ENCODE measurements around the gene NAALADL1.

NAALADL1 gene

DNA sequence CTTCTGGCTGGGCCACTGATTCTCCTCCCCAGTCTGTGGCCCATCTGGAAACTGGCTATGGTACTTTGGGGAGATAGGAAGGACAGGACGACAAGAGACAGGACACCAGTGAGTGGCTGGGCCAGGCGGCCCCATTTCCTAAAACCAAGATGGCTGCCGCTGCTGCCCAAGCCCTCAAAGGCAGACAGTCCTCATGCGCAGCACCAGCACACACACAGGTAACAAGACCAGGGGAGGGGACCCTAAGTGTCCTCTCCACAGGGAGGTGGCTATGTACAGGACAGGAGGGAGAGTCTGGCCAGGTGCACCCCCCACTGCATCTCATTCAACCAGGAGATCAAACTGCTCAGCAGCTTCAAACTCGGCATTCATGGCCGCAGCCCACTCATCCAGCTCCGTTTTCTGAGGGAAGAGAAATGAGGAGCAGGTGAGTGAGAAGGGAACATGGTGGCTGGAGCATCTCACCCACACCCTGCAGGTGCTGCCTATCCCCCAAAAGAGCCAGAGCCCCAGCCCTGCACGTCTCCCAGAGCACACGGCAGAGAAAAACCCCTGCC is 20.5 kb upstream of the NAALADL1 start:
- no peak for DNase-seq

DNA sequence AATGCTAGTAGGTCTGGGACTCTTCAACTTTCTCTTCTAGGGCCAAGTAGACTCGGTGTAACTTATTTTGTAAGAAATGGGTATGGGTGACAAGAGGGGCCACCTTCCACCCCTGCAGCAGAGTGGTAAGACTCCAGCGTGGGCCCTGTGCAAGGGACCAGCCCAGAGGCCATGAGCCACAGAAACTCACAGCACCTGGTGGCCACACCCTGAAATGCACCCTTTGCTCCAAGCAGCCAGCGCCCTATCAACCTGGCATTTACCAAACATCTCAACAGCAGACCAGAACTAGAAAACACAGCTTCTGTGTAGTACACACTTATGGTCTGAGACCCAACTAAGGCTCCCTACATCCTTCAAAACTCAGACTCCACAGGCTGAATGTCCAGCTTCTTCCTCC is 19.8 kb upstream of the NAALADL1 start:
- peak; percentile 27 for DNase-seq

DNA sequence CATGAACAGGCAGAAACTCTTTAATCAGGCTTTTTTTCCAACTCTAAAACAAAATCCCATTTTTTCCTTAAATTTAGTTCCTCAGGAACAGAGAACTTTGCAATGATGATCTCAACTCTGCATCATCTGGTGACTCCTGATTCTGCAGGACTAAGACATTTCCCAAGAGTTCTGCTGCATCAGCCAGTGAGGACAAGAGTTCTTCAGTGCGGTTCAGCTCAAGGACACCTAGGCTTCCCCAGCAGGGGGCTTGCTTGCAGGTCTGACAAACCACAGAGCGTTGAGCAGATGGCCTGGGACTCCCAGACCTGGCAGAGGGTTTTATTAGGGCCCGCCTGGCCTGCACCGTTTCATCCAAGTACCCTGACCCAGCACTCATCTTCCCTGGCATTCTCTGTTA is 19.1 kb upstream of the NAALADL1 start:
- DNase-seq, result no peak

DNA sequence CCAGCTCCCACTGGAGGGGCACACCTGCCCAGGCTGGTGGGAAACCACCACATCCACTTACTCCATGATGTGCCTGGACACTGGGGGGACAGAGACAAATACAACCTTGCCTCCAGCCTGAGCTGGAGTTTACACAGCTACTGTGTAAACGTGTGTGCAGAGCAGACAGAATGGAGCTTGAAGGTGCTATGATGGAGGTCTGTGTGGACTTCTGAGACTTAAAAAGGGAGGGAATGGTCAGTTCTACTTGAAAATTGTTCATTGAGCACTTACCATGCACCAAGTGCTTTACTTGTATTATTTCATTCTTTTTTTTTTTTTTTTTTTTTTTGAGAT is 14.2 kb upstream of the NAALADL1 start:
- DNase-seq, result no peak

DNA sequence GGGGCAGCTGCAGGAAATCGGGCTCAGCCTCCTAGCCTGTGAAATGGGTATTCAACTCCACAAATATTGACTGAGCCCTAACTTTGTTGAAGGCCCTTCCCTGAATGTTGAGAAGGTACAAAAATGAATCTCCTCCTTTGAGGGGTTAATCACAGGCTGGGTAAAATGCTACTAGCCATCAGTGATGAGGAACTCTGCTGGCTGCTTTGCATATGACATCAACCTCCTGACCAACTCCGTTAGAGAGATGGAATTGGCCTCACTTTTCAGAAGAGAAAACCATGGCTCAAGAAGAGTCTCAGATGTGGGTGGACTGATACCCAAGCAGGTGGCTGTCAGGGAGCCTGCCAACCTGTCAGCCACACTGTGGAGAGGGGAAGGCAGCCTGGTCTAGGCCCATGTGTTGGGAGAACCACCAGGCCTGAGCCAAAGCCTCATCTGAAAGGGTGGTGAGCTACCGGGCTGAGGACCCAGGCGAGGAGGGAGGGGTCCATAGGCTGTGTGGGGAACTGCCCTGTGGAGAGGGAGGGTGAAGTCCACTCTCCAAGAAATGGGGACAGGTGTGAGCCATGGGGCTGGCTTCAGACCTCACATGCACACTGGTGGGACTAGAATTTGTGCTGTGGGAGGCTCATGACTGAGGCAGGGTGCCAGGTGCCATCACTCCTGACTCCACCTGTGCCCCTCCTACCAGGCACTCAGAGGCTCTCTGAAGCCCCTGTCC is 13.7 kb upstream of the NAALADL1 start:
- no peak for DNase-seq

DNA sequence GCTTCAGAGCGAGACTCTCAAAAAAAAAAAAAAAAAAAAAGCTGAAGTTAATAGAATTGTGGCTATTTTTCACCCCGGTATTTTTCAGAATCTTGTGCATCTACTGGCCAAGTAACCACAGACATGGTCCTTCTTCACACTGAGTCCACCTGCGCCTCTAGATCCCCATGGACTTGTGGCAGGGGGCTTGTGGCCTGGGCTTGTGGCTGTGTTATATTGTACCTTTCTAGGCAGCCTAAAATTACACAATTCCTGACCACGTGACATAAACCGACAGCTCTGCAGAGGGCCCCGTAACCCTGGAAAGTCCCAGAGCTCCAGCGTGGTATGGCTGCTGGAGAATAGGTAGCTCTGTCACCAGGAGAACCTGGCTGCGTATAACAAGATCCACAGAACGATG is 10.9 kb upstream of the NAALADL1 start:
- DNase-seq, result peak; percentile 34

DNA sequence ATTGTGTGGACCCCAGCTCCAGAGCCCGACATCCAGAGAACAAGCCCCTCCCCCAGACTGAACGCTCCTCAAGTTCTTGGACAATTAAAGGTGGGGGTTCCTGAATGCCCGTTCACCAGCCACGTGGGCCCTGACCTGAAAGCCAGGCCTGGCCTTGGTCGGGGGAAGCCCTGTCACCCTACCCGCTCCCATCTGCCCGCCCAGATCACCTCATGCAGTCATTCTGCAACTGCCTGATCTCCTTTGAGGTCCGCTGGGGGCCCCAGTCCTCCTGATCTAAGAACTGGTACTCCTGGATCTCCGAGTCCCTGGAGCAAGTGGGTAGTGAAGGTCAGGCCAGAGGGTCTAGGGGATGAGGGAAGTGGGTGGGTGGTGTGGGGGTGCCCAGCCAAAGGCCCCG is 9.1 kb upstream of the NAALADL1 start:
- no peak for DNase-seq

DNA sequence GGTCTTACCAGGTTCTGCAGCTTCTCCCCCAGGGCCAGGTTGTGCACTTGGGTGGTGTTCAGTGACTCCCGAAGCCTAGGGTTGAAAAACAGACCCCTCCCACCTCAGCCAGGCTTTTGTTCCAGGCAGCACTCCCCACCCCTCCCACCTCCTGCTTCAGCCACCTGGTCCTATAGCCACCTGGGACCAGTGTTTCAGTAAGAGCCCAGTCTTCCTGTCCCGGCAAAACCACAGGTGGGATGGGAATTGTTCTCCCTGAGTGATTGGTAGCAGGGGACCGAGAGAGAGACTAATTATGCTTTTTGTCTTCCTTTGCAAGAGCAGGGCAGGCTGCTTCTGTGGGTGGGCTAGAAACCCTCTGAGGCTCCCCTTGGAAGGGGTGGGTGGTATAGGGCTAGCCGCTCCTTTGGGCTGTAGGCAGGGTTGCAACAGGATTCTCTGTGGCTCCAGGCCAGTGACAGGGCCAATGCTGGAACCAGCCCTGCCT is 8.5 kb upstream of the NAALADL1 start:
- DNase-seq, result no peak

DNA sequence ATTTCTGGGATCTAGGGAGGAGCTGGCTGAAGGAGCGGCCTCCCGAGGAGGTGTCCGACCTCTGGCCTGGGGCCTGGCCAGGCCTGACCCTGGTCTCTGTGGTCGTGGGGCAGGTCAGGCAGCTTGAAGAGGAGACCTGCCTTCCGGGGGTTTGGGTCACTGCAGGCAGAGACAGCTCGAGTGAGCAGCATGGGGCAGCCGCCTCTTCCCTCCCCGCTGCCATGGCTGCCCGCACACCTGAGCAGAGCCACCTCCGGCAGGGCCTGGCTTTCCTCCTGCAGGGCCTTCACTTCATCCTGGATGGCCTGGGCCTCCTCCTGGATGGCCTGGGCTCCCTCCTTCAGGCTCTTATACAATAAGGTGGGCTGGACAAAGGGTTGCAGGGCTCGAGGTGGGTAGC is 8.0 kb upstream of the NAALADL1 start:
- DNase-seq, result no peak

DNA sequence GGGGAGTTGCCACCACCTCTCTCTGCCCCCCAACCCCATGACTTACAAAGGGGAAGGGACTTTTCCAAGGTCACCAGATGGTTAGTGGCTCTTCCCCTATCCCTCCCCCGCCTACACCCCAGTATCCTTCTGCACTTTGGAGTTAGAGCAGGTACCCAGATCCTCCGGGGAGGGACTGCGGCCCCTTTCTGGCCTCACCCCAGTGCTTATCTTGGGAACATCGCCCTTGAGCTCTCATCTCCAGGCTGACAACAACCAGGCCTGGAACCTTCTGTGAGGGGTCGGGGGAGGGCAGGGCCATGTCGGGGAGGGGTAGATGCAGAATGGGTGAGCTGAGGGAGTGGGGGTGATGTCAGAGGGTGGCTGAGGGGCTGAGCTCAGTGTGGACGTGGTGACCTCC is 7.5 kb upstream of the NAALADL1 start:
- no peak for DNase-seq

DNA sequence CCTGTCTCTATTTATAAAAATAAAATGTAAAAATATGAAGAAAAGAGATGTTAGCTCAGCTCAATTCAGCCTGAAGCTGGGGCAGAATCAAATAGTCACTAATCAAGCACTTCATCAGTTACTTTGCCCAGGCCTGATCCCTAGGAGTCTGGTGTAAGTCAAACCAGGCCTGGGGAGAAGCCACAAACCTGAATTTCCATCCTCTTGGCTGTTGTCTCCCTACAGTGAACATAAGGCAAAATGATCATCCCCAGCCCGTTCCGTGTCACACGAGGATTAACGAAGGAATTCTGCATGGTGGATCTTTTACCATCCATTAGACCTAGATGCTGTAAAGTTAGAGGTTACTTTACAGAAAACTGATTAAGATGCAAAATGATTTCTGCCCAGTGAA is 6.5 kb upstream of the NAALADL1 start:
- DNase-seq, result no peak

DNA sequence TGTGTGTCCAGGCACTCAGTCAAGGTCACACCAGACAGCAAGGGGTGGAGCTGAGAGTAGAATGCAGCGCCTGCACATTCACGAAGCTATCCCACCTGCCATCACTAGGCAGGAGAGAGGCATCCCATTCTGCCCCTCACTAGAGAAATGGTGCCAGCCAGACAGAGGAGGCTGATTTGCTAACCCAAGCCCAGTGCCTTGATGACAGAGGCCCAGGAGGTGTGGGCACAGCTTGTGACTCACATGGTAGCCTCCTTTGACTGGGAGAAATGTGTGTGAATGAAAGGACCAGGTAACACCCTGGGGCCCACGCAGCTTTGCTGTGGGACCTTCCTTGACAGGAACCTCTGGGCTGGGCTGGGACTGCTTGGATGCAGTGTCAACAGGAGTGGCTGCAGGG is 5.2 kb upstream of the NAALADL1 start:
- DNase-seq, result no peak

DNA sequence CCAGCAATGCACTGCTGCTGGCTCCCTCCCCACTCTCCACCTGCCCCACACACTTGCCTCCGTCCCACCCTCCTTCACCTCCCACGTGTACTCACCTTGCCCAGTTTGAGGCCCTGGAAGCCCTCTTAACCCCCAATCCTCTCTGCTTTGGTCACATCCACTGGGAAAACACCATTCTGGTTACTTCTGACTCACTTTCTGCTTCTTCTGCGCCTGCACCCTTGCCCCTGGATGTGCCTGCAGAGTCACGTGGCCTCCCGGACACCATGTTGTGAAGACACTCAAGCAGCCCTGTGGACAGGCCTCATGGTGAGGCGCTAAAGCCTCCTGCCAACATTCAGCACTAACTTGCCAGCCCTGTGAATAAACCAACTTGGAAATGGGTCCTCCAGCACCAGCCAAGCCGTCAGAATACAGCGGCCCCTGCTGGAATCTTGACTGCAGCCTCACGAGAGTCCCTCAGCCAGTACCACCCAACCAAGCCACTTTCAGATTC is 2.6 kb upstream of the NAALADL1 start:
- DNase-seq, result peak; percentile 16

DNA sequence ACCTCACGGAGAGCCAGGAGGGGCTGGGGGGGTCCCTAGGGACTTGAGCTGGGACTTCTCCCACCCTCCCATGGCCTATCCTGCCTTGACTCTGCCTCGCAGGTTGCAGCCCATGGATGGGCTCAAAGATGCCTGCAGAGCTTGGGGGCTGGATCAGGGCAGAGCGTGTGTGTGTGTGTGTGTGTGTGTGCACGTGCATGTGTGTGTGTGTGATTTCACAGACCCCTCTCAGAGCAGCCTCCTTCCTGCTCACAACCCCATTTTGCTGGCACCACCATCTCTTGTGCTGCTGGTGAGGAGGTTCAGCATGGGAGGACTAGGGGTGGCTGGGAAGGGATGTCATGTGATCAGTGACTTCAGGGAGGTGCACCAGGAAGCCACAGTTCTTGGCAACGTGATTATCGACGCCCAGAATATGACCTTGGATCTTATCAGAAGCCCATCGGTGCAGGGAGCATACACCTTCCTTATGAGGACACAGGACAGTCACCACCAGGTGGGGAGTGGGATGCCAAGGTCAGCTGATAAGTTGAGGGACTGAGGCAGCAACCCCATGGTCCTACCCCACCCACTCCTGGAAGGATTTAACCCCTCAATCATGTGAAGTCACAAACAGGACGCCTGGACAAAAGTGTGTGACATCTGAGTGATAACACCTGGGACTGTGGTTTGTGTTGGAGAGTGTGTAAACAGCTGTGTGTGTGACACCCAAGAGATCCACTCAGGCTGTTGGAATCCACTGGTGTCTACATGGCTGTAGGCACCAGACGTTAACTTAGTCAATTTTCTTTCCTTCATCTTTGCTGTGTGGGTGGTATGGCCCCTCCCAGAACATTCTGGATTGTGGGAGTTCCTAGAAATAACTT is 1.8 kb upstream of the NAALADL1 start:
- no peak for DNase-seq

DNA sequence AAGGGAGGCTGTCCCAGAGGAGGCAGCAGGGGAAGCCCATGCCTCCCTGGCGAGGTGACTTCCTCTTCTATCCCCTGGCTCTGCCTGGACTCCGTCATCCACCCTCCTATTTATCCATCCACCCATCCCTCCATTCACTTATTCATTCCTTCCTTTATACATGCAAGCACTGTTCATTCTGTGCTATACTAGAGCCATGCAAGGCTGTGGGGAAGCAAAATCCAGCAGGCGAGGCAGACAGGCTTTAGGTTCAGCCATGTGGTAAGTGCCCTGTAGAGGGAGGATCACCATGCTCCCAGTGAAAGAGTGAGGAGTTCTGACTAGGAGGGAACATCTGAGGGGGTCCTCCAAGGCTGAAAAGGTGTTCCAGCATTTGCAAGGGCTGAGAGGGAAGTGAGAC is 1.2 kb upstream of the NAALADL1 start:
- DNase-seq, result no peak

DNA sequence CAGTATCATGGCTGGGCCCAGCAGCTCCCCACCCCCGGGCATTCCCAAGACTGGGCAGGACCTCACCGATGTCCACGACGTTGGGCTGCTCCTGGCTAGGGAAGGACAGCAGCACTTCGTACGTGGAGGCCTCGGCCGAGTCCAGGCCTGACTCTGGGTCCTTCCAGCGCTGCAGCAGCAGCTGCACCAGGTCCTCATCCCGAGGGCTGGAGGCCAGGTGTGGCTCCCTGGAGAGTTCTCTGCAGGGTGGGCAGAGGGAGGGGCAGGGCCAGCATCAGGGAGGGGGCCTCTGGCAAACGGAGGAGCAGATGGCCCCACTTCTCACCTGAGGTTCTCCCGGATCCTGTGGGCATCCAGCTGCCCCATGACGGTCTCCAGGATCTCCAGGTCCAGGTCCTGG is 341 bp downstream of the NAALADL1 start:
- no peak for DNase-seq

DNA sequence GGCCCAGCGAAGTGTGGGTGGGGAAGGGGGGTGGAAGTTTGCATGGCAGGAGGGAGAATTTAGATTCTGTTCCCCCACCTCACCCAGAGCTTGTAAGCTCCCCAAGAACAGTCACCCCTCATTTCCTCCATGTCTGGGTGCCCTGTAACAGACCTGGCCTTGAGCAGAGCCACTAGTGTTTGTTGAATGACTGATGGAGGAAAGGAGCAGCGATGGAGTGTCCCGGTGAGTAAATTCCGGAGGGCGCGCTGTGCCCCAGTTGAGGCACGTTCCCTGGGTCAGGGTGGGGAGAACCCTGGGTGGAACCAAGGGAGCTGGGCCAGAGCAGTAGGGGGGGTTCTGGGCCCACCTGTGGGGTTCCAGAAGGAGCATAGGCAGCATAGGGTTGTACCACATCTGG is 827 bp downstream of the NAALADL1 start:
- no peak for DNase-seq

DNA sequence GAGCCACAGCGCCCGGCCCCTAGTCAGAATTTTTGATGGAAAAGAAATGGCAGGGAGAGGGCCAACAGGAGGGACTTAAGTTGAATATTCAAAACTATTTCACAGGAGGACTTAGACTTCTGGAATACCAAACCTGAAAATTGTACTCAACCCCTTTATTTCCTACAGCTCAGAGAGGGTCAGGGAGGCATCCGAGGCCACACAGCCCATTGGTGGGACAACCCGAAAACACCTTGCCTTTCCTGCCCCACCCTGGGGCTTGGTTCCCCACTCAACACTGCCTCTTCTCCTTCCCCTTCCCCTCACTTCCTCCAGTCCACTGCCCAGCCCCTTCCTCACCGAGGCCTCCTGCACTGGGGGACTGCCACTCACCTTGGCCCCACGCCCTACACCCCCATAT is 1.4 kb downstream of the NAALADL1 start:
- no peak for DNase-seq

DNA sequence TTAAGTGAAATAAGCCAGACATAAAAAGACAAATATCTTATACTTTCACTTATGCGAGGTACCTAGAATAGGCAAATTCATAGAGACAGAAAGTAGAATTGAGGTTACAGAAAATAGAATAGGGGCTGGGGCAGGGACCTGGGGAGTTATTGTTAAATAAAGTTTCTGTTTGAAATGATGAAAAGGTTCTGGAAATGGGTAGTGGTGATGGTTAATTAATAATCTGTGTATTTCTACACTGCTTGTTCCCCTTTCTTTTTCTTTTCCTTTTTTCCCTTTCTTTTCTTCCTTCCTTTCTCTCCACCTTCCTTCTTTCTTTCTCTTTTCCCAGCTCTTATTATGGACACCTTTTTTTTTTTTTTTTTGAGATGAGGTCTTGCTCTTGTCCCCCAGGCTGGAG is 2.8 kb downstream of the NAALADL1 start:
- no peak for DNase-seq

DNA sequence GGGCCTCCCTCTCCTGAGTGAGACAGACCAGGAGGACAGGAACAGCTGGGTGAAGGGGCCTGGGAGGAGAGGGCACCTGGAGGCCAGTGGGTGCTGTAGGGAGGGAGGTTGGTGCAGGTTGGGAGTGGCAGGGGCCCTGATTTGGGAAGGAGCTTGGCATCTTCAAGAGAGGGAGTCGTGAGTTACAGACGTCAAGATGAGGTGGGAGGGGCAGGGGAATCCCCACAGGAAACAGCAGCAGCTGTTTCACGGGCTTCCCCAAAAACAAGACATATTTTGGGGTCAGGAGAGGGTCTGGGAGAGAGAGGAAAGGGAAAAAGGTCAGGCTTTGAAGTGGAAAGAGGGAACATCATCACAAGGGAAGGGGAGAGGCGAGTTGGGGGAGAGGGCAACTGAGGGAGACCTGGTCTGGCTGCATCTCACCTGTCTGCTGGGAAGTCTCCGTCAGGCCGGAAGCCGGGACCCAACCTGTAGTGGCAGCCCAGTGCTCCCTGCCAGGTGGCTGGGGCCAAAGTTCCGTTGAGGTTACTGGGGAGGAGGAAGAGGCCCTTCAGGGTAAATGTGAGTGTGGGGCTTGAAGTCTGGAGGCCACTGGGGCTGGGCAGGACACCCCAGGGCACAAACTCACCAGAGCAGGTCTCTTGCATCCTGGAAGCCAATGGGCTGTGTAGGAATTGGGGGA is 4.4 kb downstream of the NAALADL1 start:
- no peak for DNase-seq

DNA sequence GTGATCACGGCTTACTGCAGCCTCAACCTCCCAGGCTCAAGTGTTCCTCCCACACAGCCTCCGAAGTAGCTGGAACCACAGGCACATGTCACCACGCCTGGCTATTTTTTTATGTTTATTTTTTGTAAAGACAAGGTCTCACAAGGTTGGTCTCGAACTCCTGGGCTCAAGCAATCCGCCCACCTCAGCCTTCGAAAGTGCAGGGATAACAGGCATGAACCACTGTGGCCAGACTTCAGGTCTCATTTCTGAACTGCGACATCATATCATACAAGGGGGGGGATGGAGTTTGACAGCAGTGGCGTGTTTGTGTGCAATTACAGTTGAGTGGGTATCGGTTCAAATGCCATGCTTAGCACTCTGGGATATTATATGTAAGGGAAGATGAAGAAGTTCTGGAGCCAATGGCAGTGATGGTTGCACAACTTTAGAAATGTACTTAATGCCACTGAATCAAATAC is 6.9 kb downstream of the NAALADL1 start:
- DNase-seq, result no peak

DNA sequence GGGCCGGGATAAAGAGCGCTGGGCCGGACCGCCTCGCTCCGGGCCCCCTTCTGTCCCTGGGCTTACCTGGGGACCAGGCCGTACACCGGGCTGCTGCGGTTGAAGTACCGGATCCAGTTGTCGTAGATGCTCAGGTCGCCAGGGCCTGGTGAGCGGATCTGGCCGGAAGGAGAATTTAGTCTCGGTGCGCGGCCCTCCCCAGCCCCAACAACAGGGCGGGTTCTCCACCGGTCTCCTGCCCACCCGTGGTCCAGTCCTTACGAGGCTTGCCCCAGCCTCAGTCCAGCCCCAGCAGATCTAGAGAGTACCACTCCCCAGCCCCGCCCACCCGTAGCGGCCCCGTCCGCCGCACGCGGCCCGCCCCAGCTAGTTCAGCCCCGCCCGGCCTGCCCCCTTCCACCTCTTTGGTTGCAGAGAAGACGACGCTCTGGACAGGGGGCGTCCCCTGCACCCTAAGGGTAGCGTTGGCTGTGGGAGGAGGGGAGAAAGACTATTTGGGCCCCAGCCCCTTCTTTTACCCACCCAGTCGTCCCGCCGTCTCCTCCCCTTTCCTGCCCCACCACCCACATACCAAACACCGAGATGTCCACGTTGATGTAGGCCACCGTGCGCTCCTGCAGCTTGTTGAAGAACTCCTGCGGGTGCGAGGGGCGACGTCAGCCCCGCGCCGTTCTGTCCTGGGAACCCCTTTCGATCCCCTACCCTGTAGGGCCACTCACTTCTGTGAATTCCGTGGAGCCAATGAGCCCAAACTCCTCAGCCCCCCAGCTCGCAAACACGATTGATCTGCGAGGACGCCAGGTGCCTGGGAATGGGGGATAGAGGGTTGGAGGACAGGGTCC is 10.6 kb downstream of the NAALADL1 start:
- no peak for DNase-seq

All from MV-4-11 (cell line).